ENCODE measurements around the gene HOXB7. TPM values are rescaled to one million over a fixed set of nuclear protein-coding genes. Genes with fewer than 3 reads are reported as not detected.
A peak's percentile ranks its signal among the peaks of the same experiment; 100 is the strongest.

HOXB7 gene
- total RNA-seq, 2 donors from 2014 or later: not detected

GRCh38 chr17:48568499-48569239, 42.1 kb downstream of the HOXB7 start:
- peak overlapping the region; percentile 14 for H3K4me3 ChIP-seq (ENCODE audit: low read length)
- Mint-ChIP-seq H3K9me3 (no peaks in the 10 kb centered on the region), H3K4me1 (peaks cover 16% of the 10 kb centered on the region), H3K27ac (no peak overlapping the region), H3K36me3 (ENCODE audit: low read depth) (no peaks in the 10 kb centered on the region), H3K27me3 (ENCODE audit: insufficient read depth) (peaks cover 3% of the 10 kb centered on the region), H3K4me3 (no peak overlapping the region)
- DNase-seq: no peak
- no peaks in the 10 kb centered on the region for H3K36me3 ChIP-seq (ENCODE audit: control insufficient read depth, insufficient read depth, low read length)
- H3K27ac ChIP-seq (ENCODE audit: low read depth, low read length): no peak overlapping the region
- peaks cover 99% of the 10 kb centered on the region for H3K27me3 ChIP-seq (ENCODE audit: control insufficient read depth, insufficient read depth, low read length, poor library complexity, severe bottlenecking)
- peaks cover 13% of the 10 kb centered on the region for H3K9me3 ChIP-seq (ENCODE audit: control insufficient read depth, low read length)
- peaks cover 13% of the 10 kb centered on the region for H3K4me1 ChIP-seq (ENCODE audit: control insufficient read depth, insufficient read depth, low read length)
- WGBS, 2 experiments (ENCODE audit: insufficient coverage in 1 of 2, insufficient read length in 1 of 2): 6 to 9% methylated on average over 11 to 31 of the region's 33 CpGs
- H3K9ac ChIP-seq (ENCODE audit: extremely low read depth, low read length, poor library complexity, severe bottlenecking): no peak overlapping the region
- TF ChIP-seq CTCF (conservative IDR thresholded peaks at IDR 0.05): no peak

- Mint-ChIP-seq H3K27me3 (ENCODE audit: insufficient read depth) (peaks cover 12% of the 10 kb centered on the region), H3K27ac (no peak overlapping the region), H3K36me3 (ENCODE audit: low read depth) (no peaks in the 10 kb centered on the region), H3K9me3 (no peaks in the 10 kb centered on the region), H3K4me3 (no peak overlapping the region), H3K4me1 (peaks cover 16% of the 10 kb centered on the region)
- TF ChIP-seq CTCF (conservative IDR thresholded peaks at IDR 0.05): no peak
- no peaks in the 10 kb centered on the region for H3K36me3 ChIP-seq (ENCODE audit: control insufficient read depth, insufficient read depth, low read length)
- no peak overlapping the region for H3K27ac ChIP-seq (ENCODE audit: low read depth, low read length)
- WGBS, 2 experiments (ENCODE audit: insufficient coverage in 1 of 2, insufficient read length in 1 of 2): 0 to 14% methylated on average over 2 of the region's 2 CpGs
- H3K9me3 ChIP-seq (ENCODE audit: control insufficient read depth, low read length): peaks cover 13% of the 10 kb centered on the region
- DNase-seq: no peak
- no peak overlapping the region for H3K9ac ChIP-seq (ENCODE audit: extremely low read depth, low read length, poor library complexity, severe bottlenecking)
- H3K4me3 ChIP-seq (ENCODE audit: low read length): no peak overlapping the region
- peaks cover 99% of the 10 kb centered on the region for H3K27me3 ChIP-seq (ENCODE audit: control insufficient read depth, insufficient read depth, low read length, poor library complexity, severe bottlenecking)
- peaks cover 13% of the 10 kb centered on the region for H3K4me1 ChIP-seq (ENCODE audit: control insufficient read depth, insufficient read depth, low read length)
Measured at GRCh38 chr17:48567646-48568354, 43.0 kb downstream of the HOXB7 start.

- H3K9ac ChIP-seq (ENCODE audit: extremely low read depth, low read length, poor library complexity, severe bottlenecking): no peak overlapping the region
- H3K27me3 Mint-ChIP-seq (ENCODE audit: insufficient read depth): peaks cover 18% of the 10 kb centered on the region
- WGBS, 2 experiments (ENCODE audit: insufficient coverage in 1 of 2, insufficient read length in 1 of 2): 18 to 34% methylated on average over 6 of the region's 6 CpGs
- no peak overlapping the region for H3K4me3 Mint-ChIP-seq
- H3K9me3 Mint-ChIP-seq: no peaks in the 10 kb centered on the region
- no peaks in the 10 kb centered on the region for H3K36me3 ChIP-seq (ENCODE audit: control insufficient read depth, insufficient read depth, low read length)
- no peak overlapping the region for H3K4me3 ChIP-seq (ENCODE audit: low read length)
- H3K4me1 Mint-ChIP-seq: peaks cover 16% of the 10 kb centered on the region
- no peak for TF ChIP-seq CTCF (conservative IDR thresholded peaks at IDR 0.05)
- H3K27ac ChIP-seq (ENCODE audit: low read depth, low read length): no peak overlapping the region
- DNase-seq: peak; percentile 70
- peaks cover 13% of the 10 kb centered on the region for H3K9me3 ChIP-seq (ENCODE audit: control insufficient read depth, low read length)
- H3K27me3 ChIP-seq (ENCODE audit: control insufficient read depth, insufficient read depth, low read length, poor library complexity, severe bottlenecking): peaks cover 99% of the 10 kb centered on the region
- no peaks in the 10 kb centered on the region for H3K36me3 Mint-ChIP-seq (ENCODE audit: low read depth)
- H3K27ac Mint-ChIP-seq: no peak overlapping the region
- H3K4me1 ChIP-seq (ENCODE audit: control insufficient read depth, insufficient read depth, low read length): peaks cover 13% of the 10 kb centered on the region
Measured at GRCh38 chr17:48567209-48567608, 43.6 kb downstream of the HOXB7 start.
